ENCODE measurements around the gene ZNF580.
A peak's percentile ranks its signal among the peaks of the same experiment; 100 is the strongest.

The ZNF580 gene

GRCh38 chr19:55676383-55676782 is 35.6 kb downstream of the ZNF580 start:
- POLR2A ChIA-PET: no interaction called here
- Histone ChIP-seq H3K4me1 (ENCODE audit: control insufficient read depth, insufficient read depth, low read length) (peaks cover 19% of the 10 kb centered on the region), H3K9me3 (ENCODE audit: control insufficient read depth, insufficient read depth, low read depth, low read length) (no peaks in the 10 kb centered on the region), H3K27ac (ENCODE audit: extremely low read depth, low read depth, low read length) (no peak overlapping the region), H3K4me3 (ENCODE audit: low read depth, low read length) (peak overlapping the region; percentile 99), H3K36me3 (ENCODE audit: control insufficient read depth in 2 of 2, insufficient read depth in 1 of 2, low read length in 2 of 2) (peaks cover 11 to 61% of the 10 kb centered on the region in 2 experiments; a peak in 2 of 3 replicates)
- TF ChIP-seq ZNF660 (tag by site-specific recombination; IDR thresholded peaks at IDR 0.05): no peak
- CTCF ChIA-PET: interaction anchor here (0.8 to 1.4 kb wide), 5 partner anchors 22 to 360 kb away, joined by 3 to 5 read pairs (median 4); no protein-coding TSS in a partner anchor

- no peak overlapping the region for H3K27ac ChIP-seq (ENCODE audit: extremely low read depth, low read depth, low read length)
- ChIA-PET CTCF (interaction anchor here (1.2 to 1.4 kb wide), 3 partner anchors 44 to 361 kb away, joined by 4 to 5 read pairs (median 5); no protein-coding TSS in a partner anchor), POLR2A (no interaction called here)
- peaks cover 12 to 67% of the 10 kb centered on the region in 2 experiments for H3K36me3 ChIP-seq (ENCODE audit: control insufficient read depth in 2 of 2, insufficient read depth in 1 of 2, low read length in 2 of 2)
- H3K4me1 ChIP-seq (ENCODE audit: control insufficient read depth, insufficient read depth, low read length): peaks cover 17% of the 10 kb centered on the region
- TF ChIP-seq ZNF24 (tag by site-specific recombination; IDR thresholded peaks at IDR 0.05) (no peak), GLI2 (tag by site-specific recombination; IDR thresholded peaks at IDR 0.05; ENCODE audit: borderline replicate concordance, low read depth) (no peak), ZNF202 (tag by site-specific recombination; IDR thresholded peaks at IDR 0.05; ENCODE audit: borderline replicate concordance) (no peak), SCRT1 (tag by site-specific recombination; IDR thresholded peaks at IDR 0.05; ENCODE audit: borderline replicate concordance) (no peak), ZNF449 (tag by site-specific recombination; IDR thresholded peaks at IDR 0.05) (peak; percentile 76)
- H3K4me3 ChIP-seq (ENCODE audit: low read depth, low read length): peak overlapping the region; percentile 3; the same call in 1 of the 2 replicates
- no peaks in the 10 kb centered on the region for H3K9me3 ChIP-seq (ENCODE audit: control insufficient read depth, insufficient read depth, low read depth, low read length)
Measured at GRCh38 chr19:55676889-55677505, 36.2 kb downstream of the ZNF580 start.

GRCh38 chr19:55677572-55678028 is 36.8 kb downstream of the ZNF580 start:
- peaks cover 12 to 67% of the 10 kb centered on the region in 2 experiments for H3K36me3 ChIP-seq (ENCODE audit: control insufficient read depth in 2 of 2, insufficient read depth in 1 of 2, low read length in 2 of 2)
- H3K4me1 ChIP-seq (ENCODE audit: control insufficient read depth, insufficient read depth, low read length): peaks cover 12% of the 10 kb centered on the region
- ChIA-PET POLR2A (no interaction called here), CTCF (interaction anchor here (1.4 kb wide), 1 partner anchor 132 kb away, joined by 5 read pairs; no protein-coding TSS in a partner anchor)
- no peak for TF ChIP-seq ZSCAN5A (tag by site-specific recombination; IDR thresholded peaks at IDR 0.05)
- TF ChIP-seq ZNF335 (tag by site-specific recombination; conservative IDR thresholded peaks at IDR 0.05): no peak
- TF ChIP-seq MEIS1 (CRISPR knock-in tag; IDR thresholded peaks at IDR 0.05; ENCODE audit: borderline replicate concordance): no peak
- TF ChIP-seq ZFP37 (tag by site-specific recombination; IDR thresholded peaks at IDR 0.05): no peak
- TF ChIP-seq ZNF791 (tag by site-specific recombination; IDR thresholded peaks at IDR 0.05): no peak
- TF ChIP-seq HOXC10 (CRISPR knock-in tag; IDR thresholded peaks at IDR 0.05): no peak
- no peak for TF ChIP-seq ZNF184 (tag by site-specific recombination; IDR thresholded peaks at IDR 0.05)
- TF ChIP-seq ZNF530 (tag by site-specific recombination; IDR thresholded peaks at IDR 0.05; ENCODE audit: low read depth): no peak
- no peak for TF ChIP-seq GLIS1 (tag by site-specific recombination; IDR thresholded peaks at IDR 0.05)
- no peak for TF ChIP-seq ZNF354C (tag by site-specific recombination; IDR thresholded peaks at IDR 0.05; ENCODE audit: borderline replicate concordance, low read depth)
- no peak for TF ChIP-seq ZBTB10 (tag by site-specific recombination; IDR thresholded peaks at IDR 0.05)
- no peak for TF ChIP-seq ZNF843 (tag by site-specific recombination; IDR thresholded peaks at IDR 0.05)
- TF ChIP-seq BCL6B (tag by site-specific recombination; IDR thresholded peaks at IDR 0.05): no peak
- no peak for TF ChIP-seq ZNF830 (tag by site-specific recombination; IDR thresholded peaks at IDR 0.05; ENCODE audit: low read depth)
- no peak for TF ChIP-seq ZNF701 (tag by site-specific recombination; IDR thresholded peaks at IDR 0.05)
- no peak for TF ChIP-seq ZNF501 (tag by site-specific recombination; IDR thresholded peaks at IDR 0.05)
- TF ChIP-seq ZNF658 (tag by site-specific recombination; IDR thresholded peaks at IDR 0.05): no peak
- H3K4me3 ChIP-seq (ENCODE audit: low read depth, low read length): no peak overlapping the region
- H3K27ac ChIP-seq (ENCODE audit: extremely low read depth, low read depth, low read length): no peak overlapping the region
- H3K9me3 ChIP-seq (ENCODE audit: control insufficient read depth, insufficient read depth, low read depth, low read length): no peaks in the 10 kb centered on the region

Measured in HEK293 (cell line).